ENCODE measurements around the gene ABCA2.

ABCA2 gene

GRCh38 chr9:136995772-136996311, 32.2 kb downstream of the ABCA2 start:
- no peak for DNase-seq

GRCh38 chr9:136995362-136995761, 32.7 kb downstream of the ABCA2 start:
- no peak for DNase-seq

GRCh38 chr9:136994888-136995230, 33.2 kb downstream of the ABCA2 start:
- DNase-seq, result no peak

GRCh38 chr9:136994180-136994887, 33.7 kb downstream of the ABCA2 start:
- DNase-seq, result no peak

DNA sequence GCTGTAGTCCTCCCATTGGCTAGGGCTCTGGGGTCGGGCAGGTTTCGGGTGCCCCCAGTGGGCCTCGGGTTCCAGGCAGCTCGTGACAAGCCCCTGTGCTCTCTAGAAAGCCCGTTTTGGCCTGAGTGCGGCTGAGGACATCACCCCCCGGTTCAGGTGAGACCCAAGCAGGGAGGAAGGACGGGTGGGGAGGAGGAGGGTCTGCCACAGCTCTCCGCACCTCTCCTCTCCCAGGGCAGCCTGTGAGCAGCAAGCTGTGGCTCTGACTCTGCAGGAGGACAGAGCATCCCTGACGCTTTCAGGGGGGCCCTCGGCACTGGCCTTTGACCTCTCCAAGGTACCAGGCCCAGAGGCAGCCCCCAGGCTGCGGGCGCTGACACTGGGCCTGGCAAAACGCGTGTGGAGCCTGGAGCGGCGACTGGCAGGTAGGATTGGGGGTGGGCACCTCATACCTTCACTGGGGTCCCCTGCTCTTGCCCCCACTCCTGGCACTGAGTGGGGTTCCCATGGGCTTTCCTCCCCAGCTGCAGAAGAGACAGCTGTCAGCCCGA, 35.1 kb downstream of the ABCA2 start:
- no peak for DNase-seq

- DNase-seq, result peak; percentile 82
These were observed 35.8 kb downstream of the ABCA2 start, which contains the start of gene PAXX for GRCh38 chr9:136991993-136992818. PAXX (plus strand) TSS chr9:136992422; CDS start chr9:136992444, 22 bp downstream.

DNA sequence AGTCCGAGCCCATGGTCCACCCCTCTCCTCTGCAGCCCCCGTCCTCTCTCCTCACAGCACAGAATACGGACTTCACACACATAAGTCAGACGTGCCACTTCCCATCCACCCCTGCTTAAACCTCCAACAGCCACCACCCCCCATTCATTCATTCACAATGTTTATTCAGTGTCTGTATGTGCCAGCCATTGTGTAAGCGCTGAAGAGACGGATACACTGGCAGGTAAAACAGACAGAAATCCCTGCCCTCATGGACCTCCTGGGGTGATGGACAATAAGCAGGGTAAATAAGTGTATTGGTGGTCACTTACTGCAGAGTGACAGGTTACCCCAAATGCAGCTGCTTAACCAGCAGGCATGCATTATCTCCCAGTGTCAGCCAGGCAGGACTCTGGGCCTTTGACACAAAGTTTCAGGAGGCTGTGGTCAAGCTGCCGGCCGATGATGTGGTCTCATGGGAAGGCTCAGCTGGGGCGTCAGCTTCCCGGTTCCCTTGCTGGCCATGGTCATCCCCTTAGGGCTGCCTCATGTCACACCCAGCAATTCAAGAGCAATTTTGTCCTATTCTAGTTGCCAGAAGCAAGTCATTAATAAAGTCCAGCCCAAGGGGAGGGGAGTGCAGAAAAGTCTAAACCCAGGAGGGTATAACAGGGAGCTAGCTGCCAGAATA, 37.7 kb downstream of the ABCA2 start:
- DNase-seq, result no peak

DNA sequence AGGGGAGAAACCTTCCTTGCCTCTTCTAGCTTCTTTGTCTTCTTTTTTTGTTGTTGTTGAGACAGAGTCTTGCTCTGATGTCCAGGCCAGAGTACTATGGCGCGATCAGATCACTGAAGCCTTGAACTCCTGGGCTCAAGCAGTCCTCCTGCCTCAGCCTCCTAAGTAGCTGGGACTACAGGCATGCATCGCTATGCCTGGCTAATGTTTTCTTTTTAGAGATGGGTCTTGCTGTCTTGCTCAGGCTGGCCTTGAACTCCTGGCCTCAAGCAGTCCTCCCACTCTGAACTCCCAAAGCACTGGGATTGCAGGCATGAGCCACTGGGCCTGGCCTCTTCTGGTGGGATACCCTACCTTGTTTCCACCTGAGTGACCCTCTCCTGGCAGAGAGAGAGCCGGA, 39.2 kb downstream of the ABCA2 start:
- no peak for DNase-seq

GRCh38 chr9:136985853-136986252, 42.2 kb downstream of the ABCA2 start:
- no peak for DNase-seq

DNA sequence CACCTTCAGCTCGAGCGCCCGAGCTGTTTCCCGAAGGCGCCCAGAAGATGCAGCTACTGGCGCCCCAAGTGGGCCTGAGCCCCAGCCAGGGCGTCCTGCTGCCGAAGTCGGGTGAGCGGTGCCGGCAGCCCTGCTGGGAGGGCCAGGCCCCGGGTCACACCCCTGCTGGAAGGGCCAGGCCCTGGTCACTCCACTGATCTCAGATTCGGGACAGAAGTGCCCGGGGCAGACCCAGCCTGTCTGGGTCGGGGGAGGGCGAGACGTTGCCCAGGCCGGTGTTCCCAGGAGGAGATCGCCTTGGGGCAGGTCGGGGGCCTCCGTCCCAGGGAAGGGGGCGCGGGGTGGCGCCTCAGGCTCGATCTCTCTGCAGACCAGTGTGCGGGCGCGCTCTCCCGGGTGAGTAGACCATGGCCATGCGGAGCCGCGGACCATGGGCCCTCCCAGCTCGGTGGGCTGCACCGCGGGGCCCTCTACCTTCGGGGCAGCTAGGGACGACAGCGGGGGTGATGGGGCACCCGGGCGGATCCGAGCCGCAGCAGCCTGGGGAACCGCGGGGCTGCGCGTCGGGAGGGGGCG, 42.9 kb downstream of the ABCA2 start:
- DNase-seq, result no peak

GRCh38 chr9:136984464-136985026, 43.5 kb downstream of the ABCA2 start:
- DNase-seq, result no peak

DNA sequence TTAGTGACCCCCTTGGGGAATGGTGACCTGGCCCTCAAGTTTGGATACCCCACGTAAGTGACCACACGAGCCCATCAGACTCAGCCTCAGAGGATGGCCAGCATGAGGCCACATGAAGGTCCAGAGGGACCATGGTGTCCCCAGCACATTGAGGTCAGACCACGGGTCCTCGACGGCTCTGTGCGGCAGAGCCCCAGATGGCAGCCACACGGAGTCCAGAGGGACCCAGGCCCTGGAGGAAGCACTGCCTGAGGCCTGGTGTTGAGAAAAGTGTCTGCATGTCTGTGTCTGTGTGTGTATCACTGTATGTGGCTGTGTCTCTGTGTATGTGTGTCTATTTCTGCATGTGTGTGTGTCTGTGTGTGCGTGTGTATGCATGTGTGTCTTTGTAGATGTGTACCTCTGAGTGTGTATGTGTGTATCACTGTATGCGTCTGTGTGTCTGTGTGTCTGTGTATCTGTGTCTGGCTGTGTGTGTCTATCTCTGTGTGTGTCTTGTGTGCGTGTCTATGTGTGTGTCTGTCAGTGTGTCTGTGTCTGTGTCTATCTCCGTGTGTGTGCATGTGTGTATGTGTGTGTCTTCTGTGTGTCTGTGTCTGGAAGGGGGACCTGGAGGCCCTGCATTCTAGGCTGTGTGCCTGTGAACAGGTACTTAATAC, 44.3 kb downstream of the ABCA2 start:
- no peak for DNase-seq

GRCh38 chr9:136983167-136983566, 44.9 kb downstream of the ABCA2 start:
- no peak for DNase-seq

DNA sequence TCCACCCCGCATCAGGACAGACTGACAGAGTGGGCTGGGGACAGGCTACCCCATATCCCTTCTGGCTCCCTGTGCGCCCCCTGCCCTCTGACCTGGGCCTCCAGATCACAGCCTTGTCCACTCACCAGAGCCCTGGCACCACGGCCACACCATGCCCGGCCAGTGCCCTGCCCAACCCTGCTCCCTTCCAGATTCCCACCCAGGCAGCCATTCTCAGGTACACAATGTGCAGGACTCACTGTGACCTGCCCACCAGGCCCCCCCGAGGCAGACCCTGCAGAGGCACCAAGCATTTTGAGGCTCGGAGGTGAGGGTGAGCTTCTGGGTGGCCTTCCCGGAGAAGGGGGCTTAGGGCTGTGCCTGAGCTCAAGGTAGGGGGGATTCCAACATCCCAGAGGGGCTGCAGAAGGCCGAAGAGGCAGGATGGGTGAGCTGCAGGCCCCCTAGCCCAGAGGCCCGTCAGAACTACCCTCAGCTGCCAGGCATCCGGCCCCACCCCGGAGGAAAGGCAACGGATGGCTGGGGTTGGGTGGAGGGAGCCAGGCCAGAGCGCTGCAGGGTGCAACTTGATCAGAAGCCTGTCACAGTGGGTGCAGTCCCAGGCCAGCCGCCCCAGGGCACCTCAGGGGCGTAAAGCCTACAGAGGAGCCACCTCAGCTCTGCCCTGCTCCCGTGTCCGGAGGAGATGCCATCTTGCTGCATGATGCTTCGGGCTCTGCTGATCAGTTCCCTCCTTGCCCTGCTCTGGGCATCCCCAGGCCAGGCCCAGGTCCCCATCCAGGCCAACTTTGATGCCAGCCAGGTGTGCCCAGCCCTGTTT, 45.6 kb downstream of the ABCA2 start, which contains the start of gene LCNL1:
Gene LCNL1, plus strand, starts transcription at position 762 of the 820 bp plus-strand sequence. CDS start 594 bp downstream, outside the sequence.
- no peak for DNase-seq

DNA sequence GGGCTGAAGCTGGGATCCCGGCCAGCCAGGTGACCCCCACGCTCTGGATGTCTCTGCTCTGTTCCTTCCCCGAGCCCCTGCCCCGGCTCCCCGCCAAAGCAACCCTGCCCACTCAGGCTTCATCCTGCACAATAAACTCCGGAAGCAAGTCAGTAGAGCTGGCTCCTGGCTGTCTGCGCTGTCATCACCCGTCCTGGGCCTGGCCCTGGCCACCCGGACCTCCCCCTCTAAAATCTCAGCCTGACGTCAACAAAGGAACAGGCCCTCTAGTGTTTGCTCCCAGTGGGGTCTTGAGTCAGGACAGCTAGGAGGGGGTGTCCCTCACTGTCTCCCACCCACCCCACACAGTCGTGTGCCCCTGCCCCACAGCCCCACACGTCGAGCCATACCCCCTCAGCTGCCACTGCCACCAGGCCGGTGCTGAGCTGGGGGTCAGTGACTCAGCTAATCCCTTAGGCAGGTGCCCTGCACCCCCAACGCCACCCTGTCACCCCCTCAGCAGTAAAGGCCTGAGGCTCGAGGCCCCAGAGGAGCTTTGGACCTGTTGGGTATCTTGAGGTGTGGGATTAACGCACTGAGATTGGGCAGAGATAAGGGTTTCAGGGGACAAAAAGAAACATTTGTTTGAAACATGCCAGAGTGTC, 46.3 kb downstream of the ABCA2 start:
- DNase-seq, result no peak

GRCh38 chr9:136980669-136981478, 47.2 kb downstream of the ABCA2 start:
- DNase-seq, result no peak

DNA sequence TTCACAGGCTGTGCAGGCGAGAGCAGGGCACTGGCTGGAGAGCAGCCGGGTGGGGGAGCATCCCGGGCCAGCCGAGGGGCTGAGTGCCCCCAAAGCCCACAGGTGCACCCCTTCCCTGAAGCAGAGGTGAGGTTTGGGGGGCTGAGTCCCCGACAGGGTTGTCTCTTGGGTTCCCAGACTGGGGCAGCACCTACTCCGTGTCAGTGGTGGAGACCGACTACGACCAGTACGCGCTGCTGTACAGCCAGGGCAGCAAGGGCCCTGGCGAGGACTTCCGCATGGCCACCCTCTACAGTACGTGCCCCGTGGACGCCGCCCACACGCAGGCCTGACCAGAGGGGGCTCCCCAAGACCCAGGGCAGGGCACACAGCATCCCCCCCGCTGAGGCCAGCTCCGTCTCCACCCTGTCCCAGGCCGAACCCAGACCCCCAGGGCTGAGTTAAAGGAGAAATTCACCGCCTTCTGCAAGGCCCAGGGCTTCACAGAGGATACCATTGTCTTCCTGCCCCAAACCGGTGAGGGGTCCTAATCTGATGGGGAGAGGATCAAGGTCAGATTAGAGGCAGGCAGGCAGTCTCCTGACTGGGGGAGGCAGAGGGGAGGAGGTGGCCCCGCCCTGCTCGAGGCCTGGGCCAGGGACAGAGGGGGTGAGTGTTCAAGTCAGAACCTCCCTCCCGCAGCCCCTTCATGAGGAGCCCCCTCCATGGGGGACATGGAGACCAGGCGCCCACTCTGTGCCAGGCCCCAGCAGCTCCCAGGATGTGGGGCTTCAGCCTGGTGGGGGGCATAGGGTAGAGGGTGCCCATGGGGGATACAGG, 48.1 kb downstream of the ABCA2 start:
- no peak for DNase-seq

Measured in right kidney (tissue), 1 donor.